ENCODE data around the gene SERPINB6.

Gene SERPINB6

GRCh38 chr6:2971420-2972218, at the start of gene SERPINB6:
TSS of gene SERPINB6 (minus strand) at chr6:2971567. CDS start at chr6:2959332, 12,235 bp downstream.
- in situ Hi-C loops (cut with HindIII; ENCODE audit: low sequenced_read_pairs), result no loop called here
- no peak for TF ChIP-seq CTCF (IDR thresholded peaks at IDR 0.05; ENCODE audit: low read depth, low read length, missing control alignments)
- no peak for DNase-seq (ENCODE audit: low read depth)
- H3K4me3 ChIP-seq (ENCODE audit: low read depth, low read length), result peak within 1 kb of the TSS; percentile 51

GRCh38 chr6:3019749-3020320, 48.5 kb upstream of the SERPINB6 start:
- in situ Hi-C loops (cut with HindIII; ENCODE audit: low sequenced_read_pairs), result no loop called here
- DNase-seq (ENCODE audit: low read depth), result no peak
- TF ChIP-seq CTCF (IDR thresholded peaks at IDR 0.05; ENCODE audit: low read depth, low read length, missing control alignments), result no peak
- no peak overlapping the region for H3K4me3 ChIP-seq (ENCODE audit: low read depth, low read length)

GRCh38 chr6:3019065-3019464, 47.7 kb upstream of the SERPINB6 start:
- in situ Hi-C loops (cut with HindIII; ENCODE audit: low sequenced_read_pairs), result no loop called here
- TF ChIP-seq CTCF (IDR thresholded peaks at IDR 0.05; ENCODE audit: low read depth, low read length, missing control alignments), result no peak
- H3K4me3 ChIP-seq (ENCODE audit: low read depth, low read length), result no peak overlapping the region

GRCh38 chr6:3017304-3017703, 45.9 kb upstream of the SERPINB6 start:
- TF ChIP-seq CTCF (IDR thresholded peaks at IDR 0.05; ENCODE audit: low read depth, low read length, missing control alignments), result no peak
- DNase-seq (ENCODE audit: low read depth), result no peak
- no peak overlapping the region for H3K4me3 ChIP-seq (ENCODE audit: low read depth, low read length)
- in situ Hi-C loops (cut with HindIII; ENCODE audit: low sequenced_read_pairs), result no loop called here

More at GRCh38 chr6:3019065-3019464, 47.7 kb upstream of the SERPINB6 start:
- no peak for DNase-seq (ENCODE audit: low read depth)

GRCh38 chr6:3016473-3017280, 45.3 kb upstream of the SERPINB6 start:
- TF ChIP-seq CTCF (IDR thresholded peaks at IDR 0.05; ENCODE audit: low read depth, low read length, missing control alignments), result no peak
- in situ Hi-C loops (cut with HindIII; ENCODE audit: low sequenced_read_pairs), result no loop called here

GRCh38 chr6:3015144-3015543, 43.8 kb upstream of the SERPINB6 start:
- H3K4me3 ChIP-seq (ENCODE audit: low read depth, low read length), result no peak overlapping the region
- TF ChIP-seq CTCF (IDR thresholded peaks at IDR 0.05; ENCODE audit: low read depth, low read length, missing control alignments), result no peak
- in situ Hi-C loops (cut with HindIII; ENCODE audit: low sequenced_read_pairs), result no loop called here
- DNase-seq (ENCODE audit: low read depth), result no peak

More at GRCh38 chr6:3016473-3017280, 45.3 kb upstream of the SERPINB6 start:
- H3K4me3 ChIP-seq (ENCODE audit: low read depth, low read length), result no peak overlapping the region
- DNase-seq (ENCODE audit: low read depth), result no peak
